ENCODE measurements around the gene SPOCK1. TPM values are rescaled to one million over a fixed set of nuclear protein-coding genes. Genes with fewer than 3 reads are reported as not detected.

The SPOCK1 gene
- total RNA-seq, 4 donors from 2014 or later: 22.7 to 117 (median 41.8) TPM

DNA sequence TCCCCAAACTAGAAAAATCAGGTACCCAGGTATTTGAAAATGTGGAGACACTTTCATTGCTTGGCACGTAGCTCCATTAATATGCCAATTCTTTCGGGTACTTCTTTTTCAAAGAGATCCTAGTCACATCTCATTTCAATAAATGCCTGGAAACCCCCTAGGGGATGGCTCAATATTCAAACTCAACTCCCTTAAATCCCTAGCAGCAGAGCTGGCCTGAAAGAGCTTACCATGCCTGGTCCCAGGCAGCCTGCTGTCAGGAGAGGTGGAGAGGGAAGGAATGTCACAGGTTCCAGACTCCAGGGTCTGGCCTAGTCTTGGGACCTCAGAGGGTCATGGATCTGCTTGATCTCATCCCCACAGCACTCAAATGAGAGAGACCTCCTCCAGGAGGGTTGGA lies 187.1 kb downstream of the SPOCK1 start:
- TF ChIP-seq, protein P1, sequence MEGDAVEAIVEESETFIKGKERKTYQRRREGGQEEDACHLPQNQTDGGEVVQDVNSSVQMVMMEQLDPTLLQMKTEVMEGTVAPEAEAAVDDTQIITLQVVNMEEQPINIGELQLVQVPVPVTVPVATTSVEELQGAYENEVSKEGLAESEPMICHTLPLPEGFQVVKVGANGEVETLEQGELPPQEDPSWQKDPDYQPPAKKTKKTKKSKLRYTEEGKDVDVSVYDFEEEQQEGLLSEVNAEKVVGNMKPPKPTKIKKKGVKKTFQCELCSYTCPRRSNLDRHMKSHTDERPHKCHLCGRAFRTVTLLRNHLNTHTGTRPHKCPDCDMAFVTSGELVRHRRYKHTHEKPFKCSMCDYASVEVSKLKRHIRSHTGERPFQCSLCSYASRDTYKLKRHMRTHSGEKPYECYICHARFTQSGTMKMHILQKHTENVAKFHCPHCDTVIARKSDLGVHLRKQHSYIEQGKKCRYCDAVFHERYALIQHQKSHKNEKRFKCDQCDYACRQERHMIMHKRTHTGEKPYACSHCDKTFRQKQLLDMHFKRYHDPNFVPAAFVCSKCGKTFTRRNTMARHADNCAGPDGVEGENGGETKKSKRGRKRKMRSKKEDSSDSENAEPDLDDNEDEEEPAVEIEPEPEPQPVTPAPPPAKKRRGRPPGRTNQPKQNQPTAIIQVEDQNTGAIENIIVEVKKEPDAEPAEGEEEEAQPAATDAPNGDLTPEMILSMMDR (IDR thresholded peaks at IDR 0.05): no peak
- DNase-seq (ENCODE audit: low spot score): no peak
- ATAC-seq (ENCODE audit: low FRiP score): no peak

DNA sequence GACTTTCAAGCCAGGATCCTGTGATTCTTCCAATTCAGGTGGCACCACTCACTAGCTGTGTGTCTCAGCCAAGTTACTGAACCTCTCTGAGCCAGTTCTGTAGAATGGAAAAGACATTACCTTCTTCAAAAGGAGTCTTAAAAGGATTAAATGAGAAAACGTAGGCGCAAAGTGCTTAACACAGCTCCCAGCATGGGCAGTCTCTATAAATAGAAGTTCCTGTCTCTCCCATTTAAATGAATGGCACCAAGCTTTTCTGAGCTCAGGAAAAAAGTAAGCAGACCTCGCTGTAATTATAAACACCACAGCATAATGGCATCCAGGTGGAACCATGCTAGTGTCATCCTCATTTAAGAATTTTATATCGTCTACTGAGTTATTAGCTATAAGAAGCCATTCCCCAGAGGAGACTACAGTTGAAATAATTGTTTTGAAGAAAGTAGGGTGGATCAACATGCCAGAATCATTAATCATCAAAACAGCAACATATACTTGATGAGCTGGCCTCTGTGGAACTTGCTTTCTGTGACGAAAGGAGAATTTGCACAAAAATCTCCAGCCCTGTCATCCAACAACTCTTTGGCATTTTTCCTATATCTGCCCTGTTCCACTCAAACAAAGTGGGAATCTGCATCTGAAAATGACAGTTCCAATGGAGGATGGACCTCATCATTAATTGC lies 188.9 kb downstream of the SPOCK1 start:
- DNase-seq (ENCODE audit: low spot score) (no peak), ATAC-seq (ENCODE audit: low FRiP score) (peak; percentile 60)
- TF ChIP-seq, protein P1 (IDR thresholded peaks at IDR 0.05): no peak

DNA sequence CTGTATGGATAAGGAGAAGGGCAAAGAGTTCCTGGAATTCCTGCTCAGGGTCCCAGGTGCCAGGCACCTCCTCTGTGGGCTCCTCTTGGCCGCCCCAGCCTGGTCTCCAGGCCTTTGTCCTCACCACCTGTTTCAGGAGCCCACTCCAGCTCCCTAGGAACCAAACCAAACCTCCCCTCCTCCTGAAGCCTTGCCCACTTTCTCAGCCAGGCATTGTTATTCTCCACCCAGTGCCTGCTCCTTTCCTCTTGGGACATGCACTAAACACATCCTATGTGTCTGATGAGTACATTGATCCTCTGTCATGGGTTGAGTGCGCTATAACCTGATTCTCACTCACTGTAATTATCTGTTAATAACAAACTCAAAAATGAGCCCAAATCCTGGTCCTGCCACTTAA lies 189.8 kb downstream of the SPOCK1 start:
- TF ChIP-seq, protein P1 (IDR thresholded peaks at IDR 0.05): no peak
- ATAC-seq (ENCODE audit: low FRiP score) (no peak), DNase-seq (ENCODE audit: low spot score) (no peak)

DNA sequence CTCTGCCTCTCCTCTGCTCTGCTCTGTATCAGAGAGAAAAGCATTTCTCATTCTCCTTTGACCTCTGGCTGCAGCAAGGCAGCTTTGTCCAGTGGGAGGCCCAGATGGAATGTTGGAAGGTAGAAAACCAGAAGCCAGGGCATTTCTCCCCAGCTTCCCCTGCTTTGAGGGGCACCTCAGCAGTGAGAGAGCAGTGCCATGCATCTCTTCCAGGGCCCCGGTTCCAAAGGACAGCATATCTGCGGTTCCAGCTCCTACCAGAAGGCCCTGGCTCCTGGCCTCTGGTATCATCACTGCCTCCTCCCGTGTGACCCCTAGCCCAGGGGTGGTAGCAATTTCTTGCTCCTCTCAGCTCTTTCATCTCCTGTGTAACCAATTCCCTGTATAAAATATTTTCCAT lies 190.8 kb downstream of the SPOCK1 start:
- TF ChIP-seq, protein P1 (IDR thresholded peaks at IDR 0.05): no peak

DNA sequence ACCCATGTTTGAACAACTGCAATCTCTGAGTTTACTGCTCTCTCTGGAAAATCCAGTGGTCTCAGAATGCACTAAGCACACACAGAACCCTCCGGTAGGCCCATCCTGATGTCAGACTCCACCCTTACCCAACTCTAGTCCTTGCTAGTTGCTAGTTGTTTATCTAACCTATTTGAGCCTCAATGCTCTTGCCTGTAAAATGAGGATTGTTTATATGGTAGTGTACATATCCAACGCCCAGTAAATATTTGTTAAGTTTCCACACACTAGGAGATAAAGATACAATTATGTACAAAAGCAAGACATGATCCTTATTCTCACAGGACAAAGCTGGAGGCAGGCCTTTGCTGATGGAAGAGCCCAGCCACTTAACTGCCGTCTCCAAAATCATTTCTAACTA lies 192.2 kb downstream of the SPOCK1 start:
- ATAC-seq (ENCODE audit: low FRiP score) (no peak), DNase-seq (ENCODE audit: low spot score) (no peak)
- TF ChIP-seq, protein P1 (IDR thresholded peaks at IDR 0.05): no peak

More for the DNA sequence above, 190.8 kb downstream of the SPOCK1 start:
- no peak for ATAC-seq (ENCODE audit: low FRiP score)
- no peak for DNase-seq (ENCODE audit: low spot score)

DNA sequence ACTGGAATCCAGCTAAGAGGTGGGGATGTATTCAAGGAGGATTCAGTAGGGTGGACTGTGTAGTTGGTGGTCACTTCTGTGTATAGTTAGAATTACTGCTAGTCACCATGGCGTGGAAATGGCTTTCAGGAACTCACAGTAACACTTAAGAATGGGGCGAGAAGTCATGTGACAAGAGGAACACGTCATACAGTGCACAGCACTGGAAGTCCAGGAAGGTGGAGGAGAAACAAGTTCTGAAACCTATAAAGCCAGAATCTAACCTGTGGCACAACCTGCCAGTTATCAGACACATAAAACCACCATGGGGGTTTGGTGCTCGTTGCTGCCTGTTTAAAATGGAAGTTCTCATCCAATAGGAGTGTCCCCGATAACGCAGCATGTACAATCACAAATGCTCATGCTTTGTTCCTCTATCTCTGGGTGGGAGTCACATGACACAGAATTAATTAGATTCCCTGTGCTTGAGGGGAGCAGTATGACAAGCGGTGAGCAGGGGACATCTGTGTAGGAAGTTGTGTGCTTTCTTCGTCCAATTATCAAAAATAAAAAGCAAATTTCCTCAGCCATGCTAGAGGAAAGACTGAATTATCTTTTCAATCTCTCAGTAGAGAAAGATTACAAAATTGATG lies 193.0 kb downstream of the SPOCK1 start:
- ATAC-seq (ENCODE audit: low FRiP score): no peak
- TF ChIP-seq, protein P1 (IDR thresholded peaks at IDR 0.05): no peak
- DNase-seq (ENCODE audit: low spot score): no peak

Measured in omental fat pad (tissue), 4 donors.